Measurements from ENCODE around the gene YPEL5.
A peak's percentile ranks its signal among the peaks of the same experiment; 100 is the strongest.

Gene YPEL5

GRCh38 chr2:30108192-30108591 is 38.6 kb upstream of the YPEL5 start:
- Histone ChIP-seq H3K4me2 (ENCODE audit: low read depth, low read length, poor library complexity, severe bottlenecking) (no peak overlapping the region), H3K9me2 (replicated peaks; ENCODE audit: low read depth, low read length) (no peaks in the 10 kb centered on the region), H3K9ac (ENCODE audit: low read depth, low read length, poor library complexity, severe bottlenecking) (no peak overlapping the region), H3K4me1 (ENCODE audit: insufficient read depth, low read length, poor library complexity, severe bottlenecking) (peaks cover 41% of the 10 kb centered on the region), H3K27me3 (ENCODE audit: insufficient read depth, low read length, poor library complexity, severe bottlenecking) (no peaks in the 10 kb centered on the region), H3F3A (ENCODE audit: low read depth) (no peaks in the 10 kb centered on the region), H3K79me2 (ENCODE audit: insufficient read depth, low read length) (no peaks in the 10 kb centered on the region), H4K20me1 (ENCODE audit: insufficient read depth, low read length, poor library complexity, severe bottlenecking) (no peaks in the 10 kb centered on the region), H3K36me3 (ENCODE audit: insufficient read depth, low read length) (no peaks in the 10 kb centered on the region), H3K4me3 (ENCODE audit: low read length, poor library complexity, severe bottlenecking) (no peak overlapping the region), H2AFZ (ENCODE audit: low read length) (no peak overlapping the region), H3K9me3 (ENCODE audit: insufficient read depth, low read depth, low read length) (no peaks in the 10 kb centered on the region)
- TF ChIP-seq EZH2phosphoT487 (IDR thresholded peaks at IDR 0.05; ENCODE audit: borderline replicate concordance) = no peak
- TF ChIP-seq CTCF (conservative IDR thresholded peaks at IDR 0.05; ENCODE audit: low read length) = peak; percentile 20; the same call in 1 of the 2 replicates

- Histone ChIP-seq H3K9ac (ENCODE audit: low read depth, low read length, poor library complexity, severe bottlenecking) (no peak overlapping the region), H3K4me2 (ENCODE audit: low read depth, low read length, poor library complexity, severe bottlenecking) (no peak overlapping the region), H3K9me2 (replicated peaks; ENCODE audit: low read depth, low read length) (no peaks in the 10 kb centered on the region), H2AFZ (ENCODE audit: low read length) (no peak overlapping the region), H3K79me2 (ENCODE audit: insufficient read depth, low read length) (no peaks in the 10 kb centered on the region), H3K9me3 (ENCODE audit: insufficient read depth, low read depth, low read length) (no peaks in the 10 kb centered on the region), H3K27me3 (ENCODE audit: insufficient read depth, low read length, poor library complexity, severe bottlenecking) (no peaks in the 10 kb centered on the region), H3K4me1 (ENCODE audit: insufficient read depth, low read length, poor library complexity, severe bottlenecking) (peaks cover 47% of the 10 kb centered on the region), H3F3A (ENCODE audit: low read depth) (no peaks in the 10 kb centered on the region), H4K20me1 (ENCODE audit: insufficient read depth, low read length, poor library complexity, severe bottlenecking) (no peaks in the 10 kb centered on the region), H3K36me3 (ENCODE audit: insufficient read depth, low read length) (no peaks in the 10 kb centered on the region), H3K4me3 (ENCODE audit: low read length, poor library complexity, severe bottlenecking) (no peak overlapping the region)
- TF ChIP-seq CTCF (conservative IDR thresholded peaks at IDR 0.05; ENCODE audit: low read length) (no peak), EZH2phosphoT487 (IDR thresholded peaks at IDR 0.05; ENCODE audit: borderline replicate concordance) (no peak)
Measured at GRCh38 chr2:30108851-30109250, 38.0 kb upstream of the YPEL5 start.

- no peaks in the 10 kb centered on the region for H3F3A ChIP-seq (ENCODE audit: low read depth)
- 0 out of 2 replicates have a peak overlapping the region, but pooled peaks have one; percentile 16 for H2AFZ ChIP-seq (ENCODE audit: low read length)
- H3K9me2 ChIP-seq (replicated peaks; ENCODE audit: low read depth, low read length) = no peaks in the 10 kb centered on the region
- H3K9ac ChIP-seq (ENCODE audit: low read depth, low read length, poor library complexity, severe bottlenecking) = peak overlapping the region; percentile 55
- H3K27me3 ChIP-seq (ENCODE audit: insufficient read depth, low read length, poor library complexity, severe bottlenecking) = no peaks in the 10 kb centered on the region
- H3K9me3 ChIP-seq (ENCODE audit: insufficient read depth, low read depth, low read length) = no peaks in the 10 kb centered on the region
- peaks cover 57% of the 10 kb centered on the region for H3K4me1 ChIP-seq (ENCODE audit: insufficient read depth, low read length, poor library complexity, severe bottlenecking)
- H3K4me2 ChIP-seq (ENCODE audit: low read depth, low read length, poor library complexity, severe bottlenecking) = peak overlapping the region; percentile 58
- no peaks in the 10 kb centered on the region for H3K79me2 ChIP-seq (ENCODE audit: insufficient read depth, low read length)
- peak overlapping the region; percentile 37 for H3K4me3 ChIP-seq (ENCODE audit: low read length, poor library complexity, severe bottlenecking)
- no peak for TF ChIP-seq EZH2phosphoT487 (IDR thresholded peaks at IDR 0.05; ENCODE audit: borderline replicate concordance)
- no peak for TF ChIP-seq CTCF (conservative IDR thresholded peaks at IDR 0.05; ENCODE audit: low read length)
- no peaks in the 10 kb centered on the region for H3K36me3 ChIP-seq (ENCODE audit: insufficient read depth, low read length)
- no peaks in the 10 kb centered on the region for H4K20me1 ChIP-seq (ENCODE audit: insufficient read depth, low read length, poor library complexity, severe bottlenecking)
Measured at GRCh38 chr2:30109856-30110255, 37.0 kb upstream of the YPEL5 start.

All from Loucy (cell line).